Motor neuron (in vitro differentiated cells): ENCODE results near the gene SHCBP1L. TPM values are rescaled to one million over a fixed set of nuclear protein-coding genes. Genes with fewer than 3 reads are reported as not detected.

ENCODE experiments used
- ATAC-seq, 8 experiments: fragments of 200-7000 bp; cut with Tn5 transposase; replicated peaks in 6 of 8; 2 replicates each; pipeline ENCODE4 v1.8.0; 2021; ENCODE audit warnings: mild to moderate bottlenecking in 8 of 8, moderate library complexity in 8 of 8
- H3K27ac ChIP-seq, 2 donors: fragments of 250-450 bp; sonication (Bioruptor Pico); 2 replicates each; pipeline ENCODE4 v1.9.0; 2021; ENCODE audit warnings: antibody characterized with exemption in 2 of 2, mild to moderate bottlenecking in 2 of 2, moderate library complexity in 1 of 2
- H3K4me1 ChIP-seq, 2 donors: fragments of 250-450 bp; sonication (Bioruptor Pico); replicated peaks in 1 of 2; 2 replicates each; pipeline ENCODE4 v1.6.1; 2021; ENCODE audit warnings: antibody characterized with exemption in 2 of 2, mild to moderate bottlenecking in 2 of 2, moderate library complexity in 1 of 2
- H3K4me3 ChIP-seq, 5 donors: fragments of 250-450 bp; sonication (Bioruptor Pico); 2 replicates each; pipeline ENCODE4 v1.9.0; 2021; ENCODE audit warnings: antibody characterized with exemption in 5 of 5, mild to moderate bottlenecking in 5 of 5, moderate library complexity in 4 of 5
- whole genome bisulfite sequencing, 10 experiments: fragments of 450-650 bp; shearing (Covaris generic); methylation state at CpG; one replicate each; pipeline ENCODE4 v1.0.0; 2022; 5-methylcytosine and 5-hydroxymethylcytosine counted together
- in situ Hi-C, 9 experiments: fragments of 400-800 bp; cut with MboI; loops; one replicate each; pipeline ENCODE4 v1.15.0; 2021; ENCODE audit warnings: low sequenced_read_pairs in 9 of 9, low pct_unique_long_range_greater_than_20kb in 2 of 9; ENCODE audit not compliant: unreplicated experiment in 9 of 9
- total RNA-seq, 8 experiments: library from RNA; unstranded; fragments of 300-600 nt; gene quantifications; 2 replicates each; pipeline versions ENCODE4 v1.2.3 to v1.2.4, GENCODE V29; 2022

SHCBP1L gene
- total RNA-seq, 8 experiments from 2014 or later, result 0.47 TPM; not detected in 7

DNA sequence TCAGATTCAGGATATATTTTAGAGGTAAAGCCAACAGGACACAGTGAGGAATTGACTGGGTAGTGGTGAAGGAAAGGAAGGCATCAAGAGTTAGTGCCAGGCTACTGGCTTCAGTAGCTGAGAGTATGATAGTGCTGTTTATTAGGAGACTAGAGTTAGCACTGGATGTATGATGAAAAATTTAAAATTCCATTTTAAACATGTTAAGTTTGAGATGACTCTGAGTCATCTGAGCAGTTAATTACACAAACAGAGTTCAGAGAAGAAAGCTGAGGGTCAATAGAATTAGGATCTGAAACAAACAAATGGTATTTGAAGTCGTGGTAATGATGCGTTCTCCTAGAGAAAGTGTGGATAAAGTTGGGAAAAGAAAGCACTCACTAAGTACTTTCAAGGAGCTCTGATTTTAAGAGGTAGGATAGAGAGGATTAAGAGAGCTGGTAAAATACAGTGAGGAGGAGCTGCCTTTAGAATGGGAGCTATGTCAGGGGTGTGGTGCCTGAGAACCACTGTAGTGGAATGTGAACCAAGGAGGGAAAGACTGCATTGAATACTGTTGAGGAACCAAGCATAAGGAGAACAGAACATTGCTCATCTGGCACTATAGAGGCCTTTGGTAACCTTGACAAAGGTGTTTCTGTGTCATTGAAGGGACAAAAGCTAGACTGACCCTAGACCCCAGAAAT is 21.7 kb upstream of the SHCBP1L start:
- in situ Hi-C loops, result loop anchor here in 2 of 9 experiments (25.0 kb wide), 2 partner anchors 138 to 263 kb away; no protein-coding TSS in a partner anchor
- peak in 3 of 8 experiments; percentile 80 to 98 (median 97) for ATAC-seq
- H3K4me3 ChIP-seq, result no peak overlapping the region
- WGBS, 10 experiments, result 50 to 100% (median 96%) methylated on average over 2 of the region's 2 CpGs; no CpG with 5 or more reads in 1 of the 10 experiments
- H3K4me1 ChIP-seq, result no peaks in the 10 kb centered on the region
- H3K27ac ChIP-seq, result no peak overlapping the region

DNA sequence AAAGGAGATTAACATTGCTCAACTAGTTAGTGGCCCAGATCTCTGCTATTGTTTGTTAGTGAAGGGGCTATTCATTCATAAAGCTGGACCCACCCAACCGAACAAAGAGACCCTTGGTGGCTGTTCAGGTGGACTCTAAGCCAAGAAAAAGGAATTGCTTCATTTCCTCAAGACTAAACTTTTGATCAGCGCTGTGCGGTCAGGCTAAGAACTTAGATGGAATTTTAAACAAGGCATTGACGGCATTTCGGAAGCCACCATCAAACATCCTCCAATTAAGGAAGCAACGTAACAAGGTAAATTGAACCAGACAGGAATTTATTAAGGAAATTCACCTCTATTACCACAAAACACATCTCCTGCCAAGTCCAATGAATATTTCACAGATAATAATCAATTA is 19.9 kb upstream of the SHCBP1L start:
- in situ Hi-C loops, result loop anchor here in 2 of 9 experiments (25.0 kb wide), 2 partner anchors 139 to 264 kb away; no protein-coding TSS in a partner anchor
- Histone ChIP-seq H3K4me3 (no peak overlapping the region), H3K4me1 (no peaks in the 10 kb centered on the region), H3K27ac (no peak overlapping the region)
- 75 to 95% (median 90%) methylated on average over 3 to 6 of the region's 6 CpGs; no CpG with 5 or more reads in 2 of the 10 experiments for WGBS, 10 experiments
- no peak for ATAC-seq

- H3K27ac ChIP-seq, result no peak overlapping the region
- H3K4me1 ChIP-seq, result no peaks in the 10 kb centered on the region
- in situ Hi-C loops, result loop anchor here in 2 of 9 experiments (25.0 kb wide), 2 partner anchors 140 to 265 kb away; no protein-coding TSS in a partner anchor
- no peak overlapping the region for H3K4me3 ChIP-seq
- 43 to 94% (median 87%) methylated on average over 1 to 2 of the region's 2 CpGs for WGBS, 10 experiments
- ATAC-seq, result no peak
Observed at GRCh38 chr1:182972231-182972630, 19.3 kb upstream of the SHCBP1L start.

- in situ Hi-C loops, result loop anchor here in 2 of 9 experiments (25.0 kb wide), 2 partner anchors 141 to 266 kb away; no protein-coding TSS in a partner anchor
- no peaks in the 10 kb centered on the region for H3K4me1 ChIP-seq
- H3K27ac ChIP-seq, result no peak overlapping the region
- ATAC-seq, result no peak
- no peak overlapping the region for H3K4me3 ChIP-seq
- WGBS, 10 experiments, result 60 to 100% (median 94%) methylated on average over 1 of the region's 1 CpG; no CpG with 5 or more reads in 2 of the 10 experiments
Observed at GRCh38 chr1:182971219-182971618, 18.3 kb upstream of the SHCBP1L start.

DNA sequence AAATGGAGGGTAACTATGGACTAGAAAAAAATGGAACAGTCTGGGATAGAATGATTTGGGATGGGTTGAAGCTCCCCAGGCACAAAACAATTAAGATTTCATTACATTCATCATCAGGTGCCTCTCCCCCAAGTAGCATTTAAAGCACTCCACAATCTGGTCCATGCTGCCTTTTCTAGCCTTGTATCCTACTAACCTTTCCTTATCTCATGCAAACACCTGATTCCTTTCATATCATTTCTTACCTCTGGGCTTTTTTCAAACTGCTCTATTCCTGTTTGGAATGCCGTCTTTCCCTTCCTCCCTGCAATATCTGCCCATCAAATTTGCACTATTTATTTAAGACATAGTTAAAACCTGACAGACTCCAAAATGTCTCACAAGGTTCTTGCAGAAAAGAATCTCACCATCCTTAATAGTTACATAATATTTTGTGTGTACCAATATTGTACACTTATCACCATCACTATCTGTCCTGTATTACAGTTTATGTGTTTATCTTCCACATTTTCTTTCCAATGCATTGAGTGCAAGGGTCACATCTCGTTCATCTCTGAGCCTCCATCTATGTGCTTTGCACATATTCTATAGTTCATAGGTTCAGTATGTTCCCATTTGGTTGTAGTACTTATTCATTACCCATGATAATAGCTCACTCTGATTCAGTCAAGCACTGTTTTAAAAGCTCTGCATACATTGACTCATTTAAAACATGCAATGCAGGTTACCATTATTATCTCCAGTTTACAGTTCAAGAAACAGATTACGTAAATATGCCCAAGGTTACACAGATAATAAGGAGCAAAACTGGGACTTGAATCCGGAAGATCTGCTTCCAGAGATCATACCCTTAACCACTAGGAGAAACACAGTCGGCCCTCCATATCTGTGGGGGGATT is 16.1 kb upstream of the SHCBP1L start:
- in situ Hi-C loops, result loop anchor here in 2 of 9 experiments (25.0 kb wide), 2 partner anchors 143 to 268 kb away; no protein-coding TSS in a partner anchor
- H3K4me3 ChIP-seq, result no peak overlapping the region
- WGBS, 10 experiments, result 50 to 94% (median 81%) methylated on average over 2 to 5 of the region's 5 CpGs

GRCh38 chr1:182968151-182968741 is 15.3 kb upstream of the SHCBP1L start:
- WGBS, 10 experiments, result 37 to 89% (median 72%) methylated on average over 2 to 4 of the region's 4 CpGs; no CpG with 5 or more reads in 1 of the 10 experiments
- no peak overlapping the region for H3K4me3 ChIP-seq
- H3K4me1 ChIP-seq, result no peaks in the 10 kb centered on the region
- no peak overlapping the region for H3K27ac ChIP-seq
- in situ Hi-C loops, result loop anchor here in 2 of 9 experiments (25.0 kb wide), 2 partner anchors 144 to 269 kb away; no protein-coding TSS in a partner anchor
- no peak for ATAC-seq

More for the DNA sequence above, 16.1 kb upstream of the SHCBP1L start:
- H3K27ac ChIP-seq, result no peak overlapping the region
- no peak for ATAC-seq
- H3K4me1 ChIP-seq, result no peaks in the 10 kb centered on the region

- no peak overlapping the region for H3K4me3 ChIP-seq
- H3K27ac ChIP-seq, result no peak overlapping the region
- in situ Hi-C loops, result loop anchor here in 2 of 9 experiments (25.0 kb wide), 2 partner anchors 146 to 271 kb away; no protein-coding TSS in a partner anchor
- H3K4me1 ChIP-seq, result peaks cover 0 to 5% of the 10 kb centered on the region in 2 donors
- WGBS, 10 experiments, result 86 to 100% (median 100%) methylated on average over 1 of the region's 1 CpG; no CpG with 5 or more reads in 2 of the 10 experiments
- ATAC-seq, result no peak
Observed at GRCh38 chr1:182965861-182966260, 12.9 kb upstream of the SHCBP1L start.

GRCh38 chr1:182965096-182965495 is 12.1 kb upstream of the SHCBP1L start:
- WGBS, 10 experiments, result 67 to 100% (median 94%) methylated on average over 1 of the region's 1 CpG; no CpG with 5 or more reads in 2 of the 10 experiments
- ATAC-seq, result no peak

DNA sequence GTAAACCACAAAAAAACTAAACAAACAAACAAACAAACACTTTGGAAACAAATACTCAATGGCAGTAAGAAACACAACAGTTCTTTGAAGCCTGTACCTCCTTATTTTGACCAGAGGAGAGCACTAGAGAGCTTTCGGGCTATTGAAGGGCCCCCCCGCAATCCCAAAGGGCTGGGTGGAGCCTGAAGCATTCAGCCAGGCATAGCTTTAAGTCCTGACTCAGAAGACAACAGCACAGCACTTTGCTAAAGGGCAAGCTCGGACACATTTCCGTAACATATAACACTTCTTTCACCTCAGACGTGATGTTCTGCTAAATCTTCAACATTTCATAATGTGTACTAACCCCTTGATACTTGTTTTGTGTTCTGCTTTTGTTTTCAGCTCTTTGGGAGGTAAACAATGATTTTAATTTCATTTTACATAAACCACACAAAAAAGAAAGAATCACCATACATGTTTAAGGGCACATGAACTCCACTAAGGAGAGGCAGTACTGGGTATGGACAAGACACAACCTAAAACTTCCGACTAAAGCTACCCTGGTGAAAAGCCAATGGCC is 9.7 kb upstream of the SHCBP1L start:
- in situ Hi-C loops, result loop anchor here in 2 of 9 experiments (25.0 kb wide), 2 partner anchors 150 to 275 kb away; no protein-coding TSS in a partner anchor
- Histone ChIP-seq H3K4me1 (peaks cover 0 to 5% of the 10 kb centered on the region in 2 donors), H3K4me3 (no peak overlapping the region), H3K27ac (no peak overlapping the region)
- peak; percentile 98 to 100 (median 100) for ATAC-seq
- WGBS, 10 experiments, result 0 to 40% (median 14%) methylated on average over 1 to 6 of the region's 6 CpGs; no CpG with 5 or more reads in 1 of the 10 experiments

More at GRCh38 chr1:182965096-182965495, 12.1 kb upstream of the SHCBP1L start:
- H3K27ac ChIP-seq, result no peak overlapping the region
- in situ Hi-C loops, result loop anchor here in 2 of 9 experiments (25.0 kb wide), 2 partner anchors 147 to 272 kb away; no protein-coding TSS in a partner anchor
- H3K4me1 ChIP-seq, result peaks cover 0 to 5% of the 10 kb centered on the region in 2 donors
- H3K4me3 ChIP-seq, result no peak overlapping the region

GRCh38 chr1:182960046-182960445 is 7.1 kb upstream of the SHCBP1L start:
- WGBS, 10 experiments, result 89 to 100% (median 95%) methylated on average over 2 to 8 of the region's 15 CpGs; no CpG with 5 or more reads in 5 of the 10 experiments
- in situ Hi-C loops, result loop anchor here in 2 of 9 experiments (25.0 kb wide), 2 partner anchors 152 to 277 kb away; no protein-coding TSS in a partner anchor
- ATAC-seq, result no peak

GRCh38 chr1:182957902-182958395 is 5.0 kb upstream of the SHCBP1L start:
- peak in 2 of 8 experiments; percentile 7 to 30 for ATAC-seq
- H3K4me3 ChIP-seq, result no peak overlapping the region
- in situ Hi-C loops, result loop anchor here in 2 of 9 experiments (25.0 kb wide), 2 partner anchors 154 to 279 kb away; no protein-coding TSS in a partner anchor
- 35 to 100% (median 69%) methylated on average over 2 to 11 of the region's 11 CpGs for WGBS, 10 experiments
- H3K4me1 ChIP-seq, result peaks cover 0 to 5% of the 10 kb centered on the region in 2 donors
- H3K27ac ChIP-seq, result no peak overlapping the region

More at GRCh38 chr1:182960046-182960445, 7.1 kb upstream of the SHCBP1L start:
- Histone ChIP-seq H3K27ac (no peak overlapping the region), H3K4me1 (peaks cover 0 to 5% of the 10 kb centered on the region in 2 donors), H3K4me3 (no peak overlapping the region)
